SU-DHL-6 (cell line): ENCODE measurements around the gene CEP128.

Experiments
- H2AFZ ChIP-seq: fragments of 200-600 bp; sonication (generic); 2 replicates; pipeline ENCODE4 v1.6.1; 2014; ENCODE audit warnings: low read depth, mild to moderate bottlenecking, moderate library complexity, mixed read lengths, antibody characterized with exemption, low read length; ENCODE audit not compliant: severe bottlenecking
- H3F3A ChIP-seq: fragments of 200-600 bp; shearing (Covaris generic); 2 replicates; pipeline ENCODE4 v1.6.0; 2016; ENCODE audit warnings: antibody characterized with exemption, mild to moderate bottlenecking; ENCODE audit not compliant: insufficient read depth
- H3K27ac ChIP-seq: fragments of 200-600 bp; sonication (generic); 2 replicates; pipeline ENCODE4 v1.5.1; 2016; ENCODE audit warnings: low read depth, mild to moderate bottlenecking, low read length, moderate library complexity, mixed read lengths
- H3K27me3 ChIP-seq: fragments of 200-600 bp; sonication (generic), shearing (Covaris generic); 2 replicates; pipeline ENCODE4 v1.6.0; 2014; ENCODE audit warnings: mild to moderate bottlenecking, low read length
- H3K36me3 ChIP-seq: fragments of 200-600 bp; sonication (generic); 2 replicates; pipeline ENCODE4 v1.6.1; 2014; ENCODE audit warnings: mild to moderate bottlenecking, low read length, mixed read lengths
- H3K4me2 ChIP-seq: fragments of 300-600, 200-600 bp; shearing (Covaris generic), sonication (generic); 2 replicates; pipeline ENCODE4 v1.6.0; 2014; ENCODE audit warnings: low read length, low read depth, mild to moderate bottlenecking; ENCODE audit not compliant: poor library complexity, severe bottlenecking
- H3K4me3 ChIP-seq: fragments of 200-600 bp; sonication (generic); 2 replicates; pipeline ENCODE4 v1.5.1; 2014; ENCODE audit warnings: antibody characterized with exemption, low read length, mild to moderate bottlenecking, mixed read lengths; ENCODE audit not compliant: insufficient read depth, poor library complexity, severe bottlenecking
- H3K79me2 ChIP-seq: fragments of 200-600 bp; sonication (generic); 2 replicates; pipeline ENCODE4 v1.6.1; 2014; ENCODE audit warnings: mild to moderate bottlenecking, low read length, moderate library complexity; ENCODE audit not compliant: insufficient read depth
- H3K9ac ChIP-seq: fragments of 200-600 bp; sonication (generic); 2 replicates; pipeline ENCODE4 v1.7.0; 2014; ENCODE audit warnings: mild to moderate bottlenecking, low read length
- H3K9me2 ChIP-seq: fragments of 200-600 bp; sonication (generic); replicated peaks from 2 replicates; pipeline ENCODE4 v1.6.1; 2014; ENCODE audit warnings: low read length; ENCODE audit not compliant: insufficient read depth
- H3K9me3 ChIP-seq: fragments of 200-600 bp; sonication (generic); 2 replicates; pipeline ENCODE4 v1.6.1; 2014; ENCODE audit warnings: low read length, mixed read lengths; ENCODE audit not compliant: insufficient read depth
- H4K20me1 ChIP-seq: fragments of 200-600 bp; sonication (generic); 2 replicates; pipeline ENCODE4 v1.6.1; 2014; ENCODE audit warnings: low read depth, mild to moderate bottlenecking, antibody characterized with exemption, low read length, moderate library complexity, mixed read lengths
- CTCF ChIP-seq: fragments of 200-600 bp; sonication (generic); IDR thresholded peaks from one replicate; pipeline ENCODE4 v1.5.1; 2017; ENCODE audit warnings: antibody characterized with exemption, mild to moderate bottlenecking, low read length, moderate library complexity; ENCODE audit not compliant: insufficient read depth, poor library complexity, severe bottlenecking
- EZH2phosphoT487 ChIP-seq: fragments of 200-600 bp; sonication (generic), shearing (Covaris generic); conservative IDR thresholded peaks from 2 replicates; pipeline ENCODE4 v1.6.1; 2018; ENCODE audit warnings: mild to moderate bottlenecking, antibody characterized with exemption, low read length, moderate library complexity, mixed read lengths

CEP128 gene

GRCh38 chr14:80602946-80603345 lies 338.6 kb downstream of the CEP128 start:
- Histone ChIP-seq H3K9me3 (no peaks in the 10 kb centered on the region), H3K4me3 (no peak overlapping the region), H3F3A (no peaks in the 10 kb centered on the region), H3K27ac (no peak overlapping the region), H4K20me1 (no peaks in the 10 kb centered on the region), H3K9ac (no peak overlapping the region), H3K79me2 (no peaks in the 10 kb centered on the region), H3K4me2 (no peak overlapping the region), H3K9me2 (no peaks in the 10 kb centered on the region), H2AFZ (no peak overlapping the region), H3K27me3 (no peaks in the 10 kb centered on the region), H3K36me3 (no peaks in the 10 kb centered on the region)
- TF ChIP-seq CTCF = no peak
- no peak for TF ChIP-seq EZH2phosphoT487

DNA sequence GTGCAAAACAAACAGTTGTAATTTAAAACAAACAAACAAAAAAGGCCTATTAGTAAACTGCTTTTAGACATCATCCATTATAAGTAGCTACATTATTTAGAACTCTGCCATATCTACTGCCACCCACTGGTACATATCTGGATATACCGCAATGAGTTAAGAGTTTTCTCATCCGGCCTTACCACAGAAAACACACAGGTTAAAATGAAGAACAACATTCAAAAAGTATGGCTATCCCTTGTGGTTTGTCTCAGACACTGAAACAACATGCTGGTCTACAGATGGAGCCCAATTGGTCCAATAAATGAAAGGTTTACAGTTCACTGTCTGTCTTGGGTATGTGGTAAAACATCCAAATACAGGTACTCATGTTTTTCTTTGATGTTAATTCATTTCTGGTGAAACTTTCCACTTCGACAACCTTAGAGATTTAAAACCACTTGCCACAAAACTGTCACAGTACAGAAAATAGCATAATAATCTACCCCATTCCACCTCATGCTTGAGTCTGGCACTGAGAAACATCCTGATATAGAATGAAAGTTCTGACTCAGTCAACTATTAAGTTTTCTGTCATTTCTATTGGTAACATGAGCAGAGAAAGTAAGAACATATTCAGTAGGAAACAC lies 354.3 kb downstream of the CEP128 start:
- Histone ChIP-seq H3K79me2 (no peaks in the 10 kb centered on the region), H3K36me3 (no peaks in the 10 kb centered on the region), H4K20me1 (no peaks in the 10 kb centered on the region), H3K9ac (no peak overlapping the region), H3K9me2 (no peaks in the 10 kb centered on the region), H3F3A (no peaks in the 10 kb centered on the region), H3K27ac (no peak overlapping the region), H3K4me3 (no peak overlapping the region), H2AFZ (no peak overlapping the region), H3K4me2 (no peak overlapping the region), H3K9me3 (no peaks in the 10 kb centered on the region), H3K27me3 (no peaks in the 10 kb centered on the region)
- TF ChIP-seq CTCF (peak; percentile 50), EZH2phosphoT487 (no peak)

DNA sequence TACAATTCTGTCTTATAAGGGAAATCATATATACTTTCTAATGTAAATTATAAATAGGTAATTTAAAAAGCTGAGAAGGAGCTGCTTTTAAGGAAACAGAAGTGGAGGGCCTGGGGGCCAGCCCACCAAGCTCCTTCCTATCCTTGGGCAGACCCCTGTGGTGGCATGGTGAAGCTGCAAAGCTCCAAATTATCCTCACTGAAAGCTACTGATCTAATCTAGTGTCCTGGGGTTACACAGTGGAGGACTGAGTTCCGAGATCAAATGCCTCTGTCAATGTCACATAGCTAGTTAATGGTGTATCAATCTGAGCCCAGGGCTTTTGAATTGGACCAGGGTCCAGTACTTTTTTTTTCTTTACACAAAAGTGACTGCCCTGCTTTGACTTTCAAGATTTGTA lies 355.4 kb downstream of the CEP128 start:
- Histone ChIP-seq H3K9ac (no peak overlapping the region), H3K27me3 (no peaks in the 10 kb centered on the region), H4K20me1 (no peaks in the 10 kb centered on the region), H3K9me3 (no peaks in the 10 kb centered on the region), H3K27ac (no peak overlapping the region), H3K36me3 (no peaks in the 10 kb centered on the region), H2AFZ (no peak overlapping the region), H3K4me2 (no peak overlapping the region), H3K4me3 (no peak overlapping the region), H3K9me2 (no peaks in the 10 kb centered on the region), H3F3A (no peaks in the 10 kb centered on the region), H3K79me2 (no peaks in the 10 kb centered on the region)
- TF ChIP-seq EZH2phosphoT487 (no peak), CTCF (no peak)
